H4 (cell line): Measurements from ENCODE around the gene SULT2B1. TPM values are rescaled to one million over a fixed set of nuclear protein-coding genes. Genes with fewer than 3 reads are reported as not detected.
"Not testable (repeated sequence)": the region's sequence is repeated elsewhere in the genome, so short reads cannot be mapped to it uniquely, and the experiment has no call there.

Experiments
- DNase-seq: peaks from one replicate; pipeline ENCODE4 v3.0.0-alpha.2; 2015; ENCODE audit warnings: low spot score
- total RNA-seq: library from RNA; depleted of rRNA; stranded (reverse); fragments of >200 nt; shearing (Covaris generic); gene quantifications from 2 replicates; pipeline ENCODE4 v1.2.3, GENCODE V29; 2014

Gene SULT2B1
- total RNA-seq, 1 experiment from 2014 or later = 0.23 TPM

GRCh38 chr19:48529156-48529555, 22.8 kb upstream of the SULT2B1 start:
- no peak for DNase-seq

- DNase-seq = no peak
Observed at GRCh38 chr19:48530066-48530720, 21.8 kb upstream of the SULT2B1 start.

GRCh38 chr19:48530770-48531169, 21.2 kb upstream of the SULT2B1 start:
- DNase-seq = no peak

- DNase-seq = no peak
Observed at GRCh38 chr19:48533770-48534169, 18.2 kb upstream of the SULT2B1 start.

- no peak for DNase-seq
Observed at GRCh38 chr19:48537541-48537940, 14.4 kb upstream of the SULT2B1 start.

GRCh38 chr19:48538057-48538456, 13.9 kb upstream of the SULT2B1 start:
- not testable (repeated sequence) for DNase-seq

GRCh38 chr19:48539503-48540096, 12.4 kb upstream of the SULT2B1 start:
- no peak for DNase-seq

GRCh38 chr19:48540110-48540509, 11.9 kb upstream of the SULT2B1 start:
- DNase-seq = no peak

- no peak for DNase-seq
Observed at GRCh38 chr19:48541813-48542212, 10.2 kb upstream of the SULT2B1 start.

GRCh38 chr19:48543121-48543710, 8.8 kb upstream of the SULT2B1 start:
- DNase-seq = peak; percentile 52

GRCh38 chr19:48544856-48545750, 6.9 kb upstream of the SULT2B1 start:
- no peak for DNase-seq

GRCh38 chr19:48547722-48548121, 4.2 kb upstream of the SULT2B1 start:
- DNase-seq = no peak

- DNase-seq = no peak
Observed at GRCh38 chr19:48548253-48548911, 3.6 kb upstream of the SULT2B1 start.

- no peak for DNase-seq
Observed at GRCh38 chr19:48549380-48549779, 2.6 kb upstream of the SULT2B1 start.

- DNase-seq = no peak
Observed at GRCh38 chr19:48552406-48553322, 692 bp downstream of the SULT2B1 start.

GRCh38 chr19:48553676-48554384, 1.9 kb downstream of the SULT2B1 start:
- DNase-seq = peak; percentile 48

GRCh38 chr19:48554385-48555091, 2.6 kb downstream of the SULT2B1 start:
- no peak for DNase-seq

GRCh38 chr19:48556163-48556562, 4.2 kb downstream of the SULT2B1 start:
- peak; percentile 57 for DNase-seq

- no peak for DNase-seq
Observed at GRCh38 chr19:48556825-48557224, 4.9 kb downstream of the SULT2B1 start.
